ENCODE data around the gene NOL11. TPM values are rescaled to one million over a fixed set of nuclear protein-coding genes. Genes with fewer than 3 reads are reported as not detected.

Gene NOL11
- polyA plus RNA-seq, 3 donors = 5.2 to 11.4 (median 6.1) TPM

DNA sequence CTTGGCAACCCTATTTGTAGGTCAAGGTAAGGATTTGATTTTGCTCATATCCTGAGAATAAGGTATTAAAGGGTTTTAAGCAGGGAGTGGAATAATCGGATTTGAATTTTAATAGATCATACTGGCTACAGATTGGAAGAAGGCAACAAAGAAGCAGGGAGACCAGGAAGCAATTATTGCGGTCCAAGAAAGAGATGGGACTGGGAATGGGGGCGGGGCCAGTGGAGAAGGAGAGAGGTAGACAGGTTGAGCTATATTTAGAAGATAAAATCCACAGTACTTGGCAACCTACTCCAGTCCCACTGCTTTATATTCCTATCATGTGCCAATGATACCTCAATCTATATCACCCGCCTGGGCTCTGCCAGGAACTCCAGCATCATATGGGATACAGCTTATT is 5.8 kb upstream of the NOL11 start:
- Histone ChIP-seq H3K9me3 (replicated peaks in 1 of 2; ENCODE audit: control insufficient read depth in 1 of 2, insufficient read depth in 1 of 2, low read length in 2 of 2) (no peaks in the 10 kb centered on the region), H3K4me3 (replicated peaks in 1 of 3; ENCODE audit: low read depth in 2 of 3, low read length in 3 of 3) (no peak overlapping the region), H3K9ac (ENCODE audit: insufficient read depth, low read length, poor library complexity, severe bottlenecking) (no peak overlapping the region), H2AFZ (ENCODE audit: insufficient read depth, low read depth, low read length, poor library complexity, severe bottlenecking) (no peak overlapping the region), H3K27ac (ENCODE audit: low read depth in 1 of 2, low read length in 2 of 2) (no peak overlapping the region), H3K4me1 (ENCODE audit: control insufficient read depth in 1 of 2, insufficient read depth in 2 of 2, low read length in 2 of 2) (peaks cover 2 to 4% of the 10 kb centered on the region in 2 donors), H3K36me3 (replicated peaks in 1 of 2; ENCODE audit: control insufficient read depth in 1 of 2, insufficient read depth in 2 of 2, low read length in 2 of 2) (no peaks in the 10 kb centered on the region), H3K4me2 (replicated peaks; ENCODE audit: extremely low read depth, low read length, poor library complexity, severe bottlenecking) (no peak overlapping the region), H3K27me3 (ENCODE audit: control insufficient read depth in 2 of 2, insufficient read depth in 2 of 2, low read length in 2 of 2) (no peaks in the 10 kb centered on the region), H3K79me2 (ENCODE audit: insufficient read depth, low read length) (no peaks in the 10 kb centered on the region), H4K20me1 (ENCODE audit: insufficient read depth, low read length) (no peaks in the 10 kb centered on the region)
- Mint-ChIP-seq H3K27ac (no peak overlapping the region), H3K36me3 (no peaks in the 10 kb centered on the region), H3K9me3 (peaks cover 0 to 7% (median 3%) of the 10 kb centered on the region in 7 donors), H3K4me1 (peaks cover 1% of the 10 kb centered on the region), H3K4me3 (no peak overlapping the region), H3K27me3 (ENCODE audit: low read depth in 3 of 3) (peaks cover 0 to 2% (median 1%) of the 10 kb centered on the region in 3 donors)
- TF ChIP-seq, protein P1, sequence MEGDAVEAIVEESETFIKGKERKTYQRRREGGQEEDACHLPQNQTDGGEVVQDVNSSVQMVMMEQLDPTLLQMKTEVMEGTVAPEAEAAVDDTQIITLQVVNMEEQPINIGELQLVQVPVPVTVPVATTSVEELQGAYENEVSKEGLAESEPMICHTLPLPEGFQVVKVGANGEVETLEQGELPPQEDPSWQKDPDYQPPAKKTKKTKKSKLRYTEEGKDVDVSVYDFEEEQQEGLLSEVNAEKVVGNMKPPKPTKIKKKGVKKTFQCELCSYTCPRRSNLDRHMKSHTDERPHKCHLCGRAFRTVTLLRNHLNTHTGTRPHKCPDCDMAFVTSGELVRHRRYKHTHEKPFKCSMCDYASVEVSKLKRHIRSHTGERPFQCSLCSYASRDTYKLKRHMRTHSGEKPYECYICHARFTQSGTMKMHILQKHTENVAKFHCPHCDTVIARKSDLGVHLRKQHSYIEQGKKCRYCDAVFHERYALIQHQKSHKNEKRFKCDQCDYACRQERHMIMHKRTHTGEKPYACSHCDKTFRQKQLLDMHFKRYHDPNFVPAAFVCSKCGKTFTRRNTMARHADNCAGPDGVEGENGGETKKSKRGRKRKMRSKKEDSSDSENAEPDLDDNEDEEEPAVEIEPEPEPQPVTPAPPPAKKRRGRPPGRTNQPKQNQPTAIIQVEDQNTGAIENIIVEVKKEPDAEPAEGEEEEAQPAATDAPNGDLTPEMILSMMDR (IDR thresholded peaks at IDR 0.05) = no peak
- intact Hi-C loops (cut with micrococcal nuclease) = no loop called here
- 94% methylated on average over 2 of the region's 4 CpGs for WGBS (ENCODE audit: insufficient coverage)
- no peak for DNase-seq

DNA sequence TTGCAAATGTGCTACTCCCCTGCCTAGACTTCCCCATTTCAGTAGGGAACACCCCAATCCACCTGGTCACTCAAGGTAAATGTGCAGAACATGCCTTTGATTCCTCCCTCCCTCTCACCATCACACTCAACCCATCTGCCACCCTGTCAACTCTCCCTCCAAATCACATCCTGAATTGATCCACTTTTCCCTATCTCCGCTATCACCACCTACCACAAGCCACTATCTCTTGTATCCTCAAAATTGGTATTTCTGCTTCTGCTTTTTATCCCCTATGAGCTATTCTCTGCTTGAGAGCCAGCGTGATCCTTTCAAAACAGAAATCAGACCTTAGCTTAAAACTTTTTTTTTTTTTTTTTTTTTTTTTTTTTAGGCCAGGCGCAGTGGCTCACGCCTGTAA is 5.4 kb upstream of the NOL11 start:
- H2AFZ ChIP-seq (ENCODE audit: insufficient read depth, low read depth, low read length, poor library complexity, severe bottlenecking) = no peak overlapping the region
- no peak overlapping the region for H3K4me2 ChIP-seq (replicated peaks; ENCODE audit: extremely low read depth, low read length, poor library complexity, severe bottlenecking)
- no peak overlapping the region for H3K9ac ChIP-seq (ENCODE audit: insufficient read depth, low read length, poor library complexity, severe bottlenecking)
- TF ChIP-seq, protein P1 (IDR thresholded peaks at IDR 0.05) = no peak
- H3K27ac ChIP-seq (ENCODE audit: low read depth in 1 of 2, low read length in 2 of 2) = no peak overlapping the region
- no peaks in the 10 kb centered on the region for H3K36me3 ChIP-seq (replicated peaks in 1 of 2; ENCODE audit: control insufficient read depth in 1 of 2, insufficient read depth in 2 of 2, low read length in 2 of 2)
- no peak overlapping the region for H3K4me3 Mint-ChIP-seq
- 96% methylated on average over 3 of the region's 4 CpGs for WGBS (ENCODE audit: insufficient coverage)
- no peaks in the 10 kb centered on the region for H3K27me3 ChIP-seq (ENCODE audit: control insufficient read depth in 2 of 2, insufficient read depth in 2 of 2, low read length in 2 of 2)
- no peaks in the 10 kb centered on the region for H4K20me1 ChIP-seq (ENCODE audit: insufficient read depth, low read length)
- H3K9me3 ChIP-seq (replicated peaks in 1 of 2; ENCODE audit: control insufficient read depth in 1 of 2, insufficient read depth in 1 of 2, low read length in 2 of 2) = no peaks in the 10 kb centered on the region
- no peaks in the 10 kb centered on the region for H3K36me3 Mint-ChIP-seq
- H3K79me2 ChIP-seq (ENCODE audit: insufficient read depth, low read length) = peaks cover 3% of the 10 kb centered on the region
- no peak overlapping the region for H3K27ac Mint-ChIP-seq
- peaks cover 0 to 7% (median 3%) of the 10 kb centered on the region in 7 donors for H3K9me3 Mint-ChIP-seq
- no peak overlapping the region for H3K4me3 ChIP-seq (replicated peaks in 1 of 3; ENCODE audit: low read depth in 2 of 3, low read length in 3 of 3)
- DNase-seq = no peak
- peaks cover 0 to 2% (median 1%) of the 10 kb centered on the region in 3 donors for H3K27me3 Mint-ChIP-seq (ENCODE audit: low read depth in 3 of 3)
- peaks cover 5% of the 10 kb centered on the region for H3K4me1 Mint-ChIP-seq
- intact Hi-C loops (cut with micrococcal nuclease) = no loop called here
- H3K4me1 ChIP-seq (ENCODE audit: control insufficient read depth in 1 of 2, insufficient read depth in 2 of 2, low read length in 2 of 2) = peaks cover 6 to 8% of the 10 kb centered on the region in 2 donors
